COR-L47 (cell line): Measurements from ENCODE around the gene PLPP2.
"Not testable (repeated sequence)": the region's sequence is repeated elsewhere in the genome, so short reads cannot be mapped to it uniquely, and the experiment has no call there.

ENCODE experiments used
- DNase-seq: peaks from one replicate; lab custom pipeline; 2025; lab: John Stamatoyannopoulos, UW

PLPP2 gene

DNA sequence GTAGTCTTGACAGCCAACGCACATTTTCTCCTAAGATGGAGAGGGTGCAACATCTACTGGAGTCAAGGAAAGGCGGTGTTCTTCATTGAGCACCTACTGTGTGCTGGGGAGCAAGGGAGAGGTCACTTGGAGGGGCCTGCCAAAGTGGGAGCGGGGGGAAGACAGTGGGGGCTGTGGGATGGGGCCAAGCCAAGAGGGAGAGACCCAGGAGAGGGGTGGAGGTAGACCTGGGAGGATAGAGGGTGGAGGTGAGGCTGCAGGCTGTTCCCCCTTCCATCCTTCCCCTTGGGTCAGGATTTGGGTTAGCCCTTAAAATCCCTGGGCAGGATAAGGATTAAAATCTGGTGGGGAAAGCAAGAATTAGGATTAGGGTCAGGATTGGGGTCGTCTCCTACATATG, 1.7 kb upstream of the PLPP2 start:
- no peak for DNase-seq

DNA sequence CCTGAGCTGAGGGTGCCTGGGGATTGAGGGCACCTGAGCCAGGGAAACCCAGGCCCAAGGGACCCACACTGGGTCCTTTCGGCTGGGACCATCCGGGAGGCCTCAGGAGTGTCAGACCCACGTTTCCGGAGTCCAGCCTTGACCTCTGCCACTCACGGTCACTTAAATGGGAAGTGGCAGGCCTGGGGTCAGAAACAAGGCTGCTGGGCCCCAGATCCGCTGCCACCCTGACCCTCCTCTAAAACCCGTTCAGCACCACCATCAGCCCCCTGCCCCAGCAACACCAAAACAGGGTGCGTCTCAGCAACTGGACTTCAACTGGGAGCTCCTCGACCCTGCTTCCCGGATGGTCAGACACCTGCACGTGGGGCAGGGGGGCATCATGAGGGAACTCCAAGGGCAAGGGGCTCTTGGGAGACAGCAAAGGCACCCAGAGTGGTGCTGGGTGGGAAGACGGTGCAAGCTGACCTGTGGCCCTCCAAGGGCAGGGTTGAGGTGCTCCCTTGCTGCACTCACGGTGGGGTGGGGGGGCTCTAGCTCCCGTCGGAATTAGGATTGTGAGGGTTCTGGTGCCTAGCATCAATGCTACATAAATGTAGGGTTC, 1.2 kb upstream of the PLPP2 start:
- DNase-seq: no peak

DNA sequence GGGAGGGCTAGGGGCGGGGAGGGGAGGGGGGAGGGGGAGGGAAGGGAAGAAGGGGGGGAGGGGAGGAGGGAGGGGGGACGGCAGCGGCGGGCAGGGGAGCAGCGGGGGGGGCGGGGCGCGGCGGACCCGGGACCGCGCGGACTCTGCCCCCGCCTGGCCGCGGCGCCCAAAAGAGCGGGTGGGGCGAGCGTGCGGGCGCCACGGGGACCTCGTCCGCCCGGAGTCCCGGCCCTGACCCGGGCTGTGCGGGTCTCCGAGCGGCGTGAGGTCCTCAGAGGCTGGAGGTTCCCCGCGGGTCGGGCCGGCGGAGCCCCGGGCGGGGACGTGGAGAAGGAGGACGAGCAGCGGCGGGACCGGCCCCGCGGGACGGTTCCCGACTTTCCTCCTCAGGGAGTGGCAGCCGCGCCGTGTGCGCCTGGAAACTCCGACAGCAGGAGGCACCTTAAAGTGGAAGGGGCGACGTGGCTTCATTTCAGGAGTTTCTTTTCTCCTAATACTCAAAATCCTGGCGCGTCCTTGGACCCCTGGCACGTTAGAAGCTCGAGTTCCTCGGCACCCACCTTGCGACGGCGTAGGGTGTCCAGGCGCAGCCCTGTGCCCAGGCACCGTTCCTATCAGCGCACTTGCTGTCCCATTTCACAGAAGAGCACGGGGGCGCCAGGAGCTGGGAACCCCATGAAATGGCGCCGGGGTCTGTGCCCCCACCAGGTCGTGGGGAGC, 518 bp upstream of the PLPP2 start:
- no peak for DNase-seq

DNA sequence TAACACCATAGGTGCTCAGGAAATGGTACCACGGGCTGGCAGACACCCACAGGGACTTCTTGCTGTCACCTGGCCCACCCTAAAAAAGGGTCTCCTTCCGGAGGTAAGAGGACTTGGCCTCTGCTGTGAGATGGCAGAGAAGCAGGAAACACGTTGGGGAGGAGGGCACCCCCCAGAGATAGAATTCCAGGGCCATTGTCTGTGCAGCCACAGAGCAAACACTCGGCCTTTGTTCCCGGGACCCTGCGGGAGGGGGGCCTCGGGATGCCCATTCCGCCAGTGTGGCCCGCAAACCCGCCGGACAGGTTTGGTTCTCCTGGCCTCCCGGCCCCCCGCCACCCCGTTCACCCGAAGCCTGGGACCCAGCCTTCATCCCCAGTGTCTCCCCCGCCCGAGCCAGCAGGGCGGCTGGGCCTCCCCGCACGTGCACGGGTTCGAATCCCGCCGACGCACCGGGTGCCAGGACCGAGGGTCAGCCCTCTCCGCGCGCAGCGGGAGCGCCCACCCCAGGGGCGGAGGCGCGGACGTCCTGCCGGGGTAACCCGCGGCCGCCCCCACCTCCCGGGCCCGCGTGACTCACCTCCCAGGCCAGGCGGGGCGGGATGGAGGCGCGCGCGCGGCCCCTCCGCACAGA, 714 bp downstream of the PLPP2 start:
- DNase-seq: peak; percentile 87

DNA sequence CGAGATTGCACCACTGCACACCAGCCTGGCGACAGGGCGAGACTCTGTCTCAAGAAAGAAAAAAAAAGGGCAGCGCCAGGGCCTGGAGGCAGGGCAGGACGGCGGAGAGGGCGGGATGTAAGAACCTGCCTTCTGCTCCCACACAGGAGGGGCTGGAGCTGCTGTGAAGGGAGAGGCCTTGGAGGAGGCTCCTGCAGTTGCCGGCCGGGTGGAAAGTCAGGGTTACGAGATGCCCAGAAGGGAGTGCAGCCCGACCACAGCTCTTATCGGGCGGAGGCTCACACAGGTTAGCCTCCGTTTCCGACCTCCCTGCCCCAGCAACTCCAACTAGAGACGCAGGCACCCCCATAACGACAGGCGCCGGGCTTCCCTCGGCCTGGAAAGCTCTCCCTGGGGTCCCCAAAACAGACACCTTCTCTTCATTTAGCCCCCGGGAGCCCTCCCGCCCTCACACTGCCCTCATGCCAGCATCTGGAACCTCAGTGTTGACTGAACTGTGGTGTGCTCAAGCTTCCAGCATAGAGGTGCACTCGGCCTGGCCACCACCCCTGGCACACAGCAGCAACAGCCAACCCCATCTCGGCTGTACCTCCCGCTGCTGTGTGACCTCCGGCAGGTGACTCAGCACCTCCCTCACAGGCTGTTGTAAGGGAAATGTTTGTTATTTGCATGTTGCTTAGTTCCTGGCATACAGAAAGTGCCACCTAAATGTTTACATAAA, 1.4 kb downstream of the PLPP2 start:
- DNase-seq: peak; percentile 87

DNA sequence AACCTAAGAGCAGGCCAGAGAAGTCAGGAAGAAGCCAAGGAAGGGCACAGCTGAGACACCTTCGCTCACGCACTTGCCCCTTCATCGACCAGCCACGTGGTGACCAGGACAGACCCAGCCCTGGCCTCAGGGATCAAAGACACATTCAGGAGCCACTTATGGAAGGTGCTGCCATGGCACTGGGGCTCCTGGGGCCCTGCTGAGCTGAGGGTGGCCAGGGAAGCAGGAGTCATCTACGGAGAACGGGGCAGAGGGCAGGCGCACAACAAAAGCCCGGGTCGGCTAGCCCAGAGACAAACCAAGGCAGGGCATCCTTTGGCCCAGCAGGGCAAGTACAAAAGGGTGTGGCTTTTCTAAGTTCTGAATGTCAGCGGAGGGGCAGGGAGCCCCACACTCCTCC, 2.3 kb downstream of the PLPP2 start:
- no peak for DNase-seq

DNA sequence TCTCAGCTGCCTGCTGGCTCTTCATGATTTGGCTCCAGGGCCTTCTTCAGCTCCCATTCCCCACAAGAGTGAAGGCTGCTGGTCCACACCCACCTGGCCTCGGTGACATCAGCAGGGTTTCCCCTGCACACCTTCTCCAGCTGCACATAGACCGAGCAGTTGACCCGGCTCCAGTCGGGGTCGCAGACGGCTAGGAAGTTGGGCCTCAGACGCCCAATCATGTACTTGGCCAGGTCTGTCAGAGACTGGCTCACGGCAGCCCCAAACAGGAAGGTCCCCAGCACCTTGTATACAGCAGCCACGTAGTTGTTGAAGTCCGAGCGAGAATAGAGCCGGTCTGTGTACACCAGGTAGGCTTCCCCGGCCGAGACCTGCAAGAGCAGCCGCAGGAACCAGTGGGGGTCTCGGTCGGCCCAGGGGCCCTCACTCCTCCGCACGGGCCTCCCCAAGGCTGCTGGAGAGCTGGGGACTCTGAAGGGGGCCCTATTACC, 3.8 kb downstream of the PLPP2 start:
- no peak for DNase-seq

DNA sequence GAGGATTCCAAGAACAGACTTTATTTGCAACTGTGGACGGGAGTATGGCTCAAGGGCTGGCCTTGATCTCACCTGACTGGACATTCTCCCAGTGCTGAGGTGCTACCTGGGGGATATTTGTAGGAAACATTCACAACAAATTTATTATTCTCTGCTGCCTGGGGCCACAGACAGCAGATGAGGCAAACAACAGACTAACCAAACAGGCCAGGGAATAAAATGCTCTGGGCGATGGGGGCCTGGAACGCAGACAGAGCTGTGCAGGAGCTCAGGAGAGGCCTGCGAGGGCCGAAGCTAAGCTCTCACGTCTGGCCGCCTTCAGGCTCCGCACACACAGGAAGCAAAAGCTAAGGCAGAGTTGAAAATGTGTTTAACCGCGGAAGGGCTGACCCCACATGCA, 7.8 kb downstream of the PLPP2 start:
- no peak for DNase-seq

DNA sequence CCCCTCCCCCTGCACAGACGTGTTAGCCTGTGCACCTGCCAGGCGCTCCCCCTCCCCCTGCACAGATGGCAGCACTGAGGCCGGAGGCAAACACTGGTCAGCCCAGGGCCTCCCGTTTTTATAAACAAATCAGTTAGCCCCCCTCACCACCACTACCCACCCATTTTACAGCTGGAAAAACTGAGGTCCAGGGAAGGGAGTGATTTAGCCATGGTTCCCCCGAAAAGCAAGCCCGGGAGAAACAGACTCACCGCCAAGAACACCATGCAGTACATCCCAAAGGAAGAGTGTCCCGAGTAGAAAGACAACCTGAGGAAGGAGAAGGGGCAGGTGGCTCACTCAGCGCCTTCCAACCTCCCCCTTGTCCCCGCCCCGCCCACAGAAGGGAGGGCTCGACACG, 8.7 kb downstream of the PLPP2 start:
- DNase-seq: no peak

DNA sequence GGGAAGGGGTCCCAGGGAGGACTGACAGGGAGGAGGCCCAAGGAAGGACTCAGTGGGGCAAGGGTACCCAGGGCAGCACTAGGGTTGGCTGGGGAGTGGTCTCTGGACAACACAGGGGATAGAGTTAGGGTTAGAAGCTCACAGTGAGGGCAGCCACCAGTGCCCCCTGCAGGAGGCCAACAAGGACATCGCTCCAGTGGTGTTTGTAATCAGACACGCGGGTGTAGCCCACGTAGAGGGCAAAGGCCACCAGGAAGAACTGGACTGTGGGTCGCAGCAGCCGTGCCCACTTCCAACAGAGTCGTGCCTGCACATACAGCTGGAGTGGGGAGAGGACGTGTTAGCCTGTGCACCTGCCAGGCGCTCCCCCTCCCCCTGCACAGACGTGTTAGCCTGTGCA, 9.2 kb downstream of the PLPP2 start:
- no peak for DNase-seq

DNA sequence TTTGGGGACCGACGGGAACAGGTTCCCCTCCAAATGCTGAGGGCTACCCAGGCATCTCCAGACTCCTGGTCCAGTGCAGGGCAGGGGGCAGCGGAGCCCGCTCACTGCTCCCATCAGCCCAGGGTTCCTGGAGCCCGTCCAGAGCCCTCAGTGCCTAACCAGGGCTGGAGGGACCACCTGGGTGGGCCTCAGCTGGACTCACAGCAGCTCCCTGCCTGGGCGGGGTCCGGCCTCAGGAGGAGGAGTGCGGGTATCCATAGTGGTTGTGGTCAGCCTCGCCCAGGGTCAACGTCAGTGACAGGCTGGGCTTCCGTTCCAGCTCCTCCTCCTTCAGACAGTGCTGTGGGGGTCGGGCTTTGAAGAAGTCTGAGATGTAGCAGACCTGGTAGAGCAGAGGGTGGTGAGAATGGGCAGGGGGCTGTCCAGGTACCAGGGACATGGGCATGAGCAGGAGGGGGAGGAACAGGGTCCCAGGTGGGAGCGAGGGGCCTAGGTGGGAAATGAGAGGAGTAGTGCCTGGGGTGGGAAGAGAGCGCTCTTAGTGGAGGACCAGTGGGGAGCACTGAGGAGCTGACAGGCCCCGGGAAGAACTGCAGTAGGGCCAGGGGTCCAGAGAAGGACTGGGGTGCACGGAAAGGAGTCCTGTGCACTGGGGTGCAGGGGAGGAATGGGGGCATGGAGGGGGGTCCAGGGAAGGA, 9.9 kb downstream of the PLPP2 start:
- DNase-seq: no peak

DNA sequence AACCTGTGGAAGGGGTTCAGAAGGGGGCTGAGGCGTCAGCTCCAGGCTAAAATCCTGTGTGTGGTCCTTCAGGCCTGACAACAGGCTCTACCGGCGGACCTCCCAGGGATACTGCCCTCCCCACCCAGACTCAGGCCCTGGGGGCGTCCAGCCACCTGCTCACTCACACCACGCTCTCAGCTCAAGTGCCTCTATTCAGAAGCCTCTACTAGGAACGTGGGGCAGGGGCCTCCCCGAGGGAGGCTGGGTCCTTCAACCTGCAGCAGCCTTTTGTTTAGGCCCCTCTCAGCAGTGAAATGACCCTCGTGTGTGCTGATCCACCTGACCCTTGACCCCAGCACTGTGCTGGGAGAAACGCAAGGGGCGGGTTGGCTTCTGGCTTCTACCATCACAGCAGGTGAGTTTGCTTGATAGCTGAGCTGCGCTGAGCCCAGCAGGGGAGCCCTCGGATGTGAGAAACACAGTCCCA, 10.6 kb downstream of the PLPP2 start:
- peak; percentile 42 for DNase-seq

DNA sequence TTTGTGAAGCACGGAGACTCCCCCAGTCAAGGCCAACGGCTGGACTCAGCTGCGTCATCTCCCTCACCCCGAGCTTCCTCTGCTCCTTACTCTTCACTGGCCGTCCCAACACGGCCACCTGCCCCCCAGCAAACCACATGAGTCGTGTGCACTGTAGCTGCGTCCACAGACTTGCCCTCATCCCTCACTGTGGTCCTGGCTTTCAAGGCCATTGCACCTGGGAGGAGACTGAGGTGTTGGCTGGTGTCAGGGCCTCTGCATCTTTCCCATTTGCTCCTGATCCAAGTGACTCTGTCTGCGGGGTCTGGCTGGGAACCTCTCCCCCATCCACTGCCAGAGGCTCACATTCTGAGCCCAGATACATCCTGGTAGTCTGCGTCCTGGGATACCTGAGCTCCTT, 11.5 kb downstream of the PLPP2 start:
- no peak for DNase-seq

DNA sequence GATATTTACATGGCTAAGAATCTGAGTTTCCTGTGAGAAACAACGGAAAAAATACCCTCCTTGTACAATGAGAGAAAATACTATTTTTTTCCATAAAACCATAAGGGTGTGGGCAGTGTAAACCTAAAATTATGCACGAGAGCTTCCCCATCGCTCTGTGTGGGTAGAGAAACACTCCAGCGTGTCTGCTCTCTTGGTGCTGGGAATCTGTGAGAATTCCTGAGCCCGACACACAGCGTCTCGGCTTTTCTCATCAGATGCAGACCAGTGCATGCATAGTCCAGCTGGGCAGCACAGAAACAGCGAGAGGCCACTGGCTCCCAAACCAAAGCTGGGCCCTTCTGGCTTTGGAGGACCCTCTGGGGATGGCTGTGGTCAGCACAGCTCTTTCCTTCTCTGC, 12.0 kb downstream of the PLPP2 start:
- DNase-seq: no peak

DNA sequence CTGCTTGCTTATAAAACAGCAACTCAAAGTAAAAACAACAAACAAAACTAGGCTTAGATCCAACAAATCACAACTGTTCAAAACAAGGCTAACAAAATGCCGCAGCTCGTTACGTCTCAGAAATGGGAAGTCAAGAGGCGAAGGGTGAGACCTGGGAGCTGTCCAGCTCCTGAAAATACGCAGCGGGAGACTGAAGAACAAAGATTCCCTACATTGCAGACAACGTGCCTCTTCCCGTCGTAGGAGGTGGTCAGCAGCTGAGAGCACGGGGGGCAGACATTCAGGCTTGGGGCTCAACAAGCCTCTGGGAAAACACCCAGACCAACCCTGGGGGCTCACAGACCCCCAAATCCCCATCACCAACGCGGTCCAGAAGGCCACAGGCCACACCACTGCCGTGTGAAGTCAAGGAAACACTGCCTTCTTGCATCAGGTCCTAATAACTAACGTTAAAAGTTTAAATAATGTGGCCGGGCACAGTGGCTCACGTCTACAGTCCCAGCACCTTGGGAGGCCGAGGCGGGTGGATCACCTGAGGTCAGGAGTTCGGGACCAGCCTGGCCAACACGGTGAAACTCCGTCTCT, 13.5 kb downstream of the PLPP2 start:
- no peak for DNase-seq

DNA sequence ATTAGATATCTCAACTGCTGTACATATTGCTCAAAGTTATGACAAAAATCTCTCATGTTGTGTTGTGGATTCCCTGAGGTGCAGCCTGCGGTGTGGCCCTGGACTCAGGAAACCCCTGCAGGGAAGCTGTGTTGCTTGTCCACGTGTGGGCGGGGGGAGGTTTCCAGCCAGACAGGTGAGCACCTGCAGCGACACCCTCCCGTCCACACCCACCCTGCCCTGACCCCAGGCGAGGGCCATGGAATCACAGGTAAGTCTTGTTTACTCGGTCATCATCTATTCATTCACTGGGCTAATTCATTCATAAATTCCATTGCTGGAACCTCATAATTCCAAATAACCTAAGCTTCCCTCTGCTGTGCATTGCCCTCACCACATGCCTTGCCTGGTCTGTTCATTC, 14.1 kb downstream of the PLPP2 start:
- DNase-seq: no peak

DNA sequence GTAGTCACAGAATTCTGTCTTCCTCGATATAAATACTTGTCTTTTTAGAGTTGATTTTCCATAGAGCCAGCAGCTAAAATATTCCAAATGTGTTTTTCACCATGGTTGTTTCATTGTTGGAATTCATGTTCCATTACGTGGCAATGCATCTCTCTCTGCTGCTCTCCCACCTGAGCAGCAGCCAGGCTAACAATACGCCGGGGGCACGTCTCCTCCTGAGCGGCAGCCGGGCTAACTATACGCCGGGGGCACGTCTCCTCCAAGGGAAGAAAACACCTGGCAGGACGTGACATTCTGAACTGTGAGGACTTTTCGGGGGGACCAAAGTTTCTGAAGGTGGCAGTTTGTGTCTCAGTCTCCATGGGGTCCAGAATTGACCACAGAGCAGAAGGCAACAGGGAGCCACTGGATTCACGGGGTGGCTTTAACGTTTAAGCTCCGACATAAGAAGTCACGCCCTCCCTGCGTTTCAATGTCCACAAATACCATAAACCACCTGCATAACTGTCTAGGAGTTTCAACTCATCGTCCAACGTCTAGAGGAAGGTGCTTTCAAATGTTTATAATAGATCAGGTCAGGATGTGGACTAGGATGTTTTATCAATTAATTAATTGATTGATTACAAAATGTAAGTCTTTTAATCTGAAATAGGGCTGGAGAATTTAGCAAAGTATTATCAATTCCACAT, 15.1 kb downstream of the PLPP2 start:
- DNase-seq: no peak

DNA sequence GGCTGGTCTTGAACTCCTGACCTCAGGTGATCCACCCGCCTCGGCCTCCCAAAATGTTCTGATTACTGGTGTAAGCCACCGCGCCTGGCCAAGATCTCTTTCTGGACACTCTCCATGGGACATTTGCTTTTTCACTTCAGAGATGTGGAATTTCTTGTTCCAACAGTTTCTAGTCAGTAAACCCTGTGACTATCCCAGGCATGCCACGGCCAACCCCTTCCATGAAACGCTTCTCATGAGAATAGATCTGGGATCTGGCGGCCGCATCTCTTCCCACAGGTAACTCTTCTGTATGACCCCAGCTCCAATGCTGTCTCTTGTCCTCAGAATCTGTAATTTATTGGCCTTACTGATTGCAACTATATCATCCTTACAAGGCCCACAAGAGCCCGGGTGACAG, 16.2 kb downstream of the PLPP2 start:
- DNase-seq: no peak

DNA sequence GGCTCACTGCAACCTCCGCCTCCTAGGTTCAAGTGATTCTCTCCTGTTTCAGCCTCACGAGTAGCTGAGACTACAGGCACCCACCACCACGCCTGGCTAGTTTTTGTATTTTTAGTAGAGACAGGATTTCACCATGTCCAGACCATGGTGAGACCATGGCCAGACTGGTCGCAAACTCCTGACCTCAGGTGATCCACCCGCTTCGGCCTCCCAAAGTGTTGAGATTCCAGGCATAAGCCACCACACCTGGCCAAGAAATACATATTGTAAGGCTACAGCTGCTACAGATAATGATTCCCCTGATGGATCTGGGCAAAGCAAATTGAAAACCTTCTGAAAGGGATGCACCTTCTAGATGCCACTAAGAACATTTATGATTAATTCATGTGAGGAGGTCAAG, 17.8 kb downstream of the PLPP2 start:
- DNase-seq: no peak

DNA sequence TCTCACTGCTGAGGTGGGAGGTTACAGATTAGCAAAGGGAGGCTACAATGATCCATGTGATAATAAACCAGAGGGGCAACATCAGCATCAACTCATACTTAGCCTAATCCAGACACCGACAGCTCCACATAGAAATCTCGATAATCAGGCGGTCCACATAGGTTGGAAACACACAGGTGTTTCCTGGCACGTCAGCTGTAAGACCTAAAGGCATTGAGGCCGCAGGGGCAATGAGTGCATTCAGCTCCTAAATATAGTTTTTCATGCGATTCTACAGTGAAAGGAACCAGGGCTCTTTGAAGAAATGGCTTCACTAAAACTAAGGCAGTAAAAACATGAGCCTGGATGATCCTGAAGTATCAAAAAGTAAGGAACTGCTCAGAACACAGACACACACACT, 19.3 kb downstream of the PLPP2 start:
- no peak for DNase-seq

DNA sequence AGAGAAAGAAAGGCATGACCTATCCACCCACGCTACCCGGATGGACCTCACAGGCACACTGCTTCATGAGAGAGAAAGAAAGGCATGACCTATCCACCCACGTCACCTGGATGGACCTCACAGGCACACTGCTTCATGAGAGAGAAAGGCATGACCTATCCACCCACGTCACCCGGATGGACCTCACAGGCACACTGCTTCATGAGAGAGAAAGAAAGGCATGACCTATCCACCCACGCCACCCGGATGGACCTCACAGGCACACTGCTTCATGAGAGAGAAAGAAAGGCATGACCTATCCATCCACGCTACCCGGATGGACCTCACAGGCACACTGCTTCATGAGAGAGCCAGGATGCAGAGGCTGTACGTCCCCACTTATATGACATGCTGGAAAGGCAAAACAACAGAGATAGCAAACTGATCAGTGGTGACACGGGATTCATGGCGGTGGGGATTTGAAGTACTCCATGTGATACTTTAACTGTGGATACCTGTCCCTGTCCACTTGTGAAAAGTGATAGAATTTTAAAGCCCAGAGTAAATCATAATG, 20.4 kb downstream of the PLPP2 start:
- not testable (repeated sequence) for DNase-seq
